NT2/D1 (cell line): Measurements from ENCODE around the gene LRRC18.

Source experiments
- DNase-seq: peaks from one replicate; pipeline ENCODE4 v3.0.0-alpha.2; 2011; ENCODE audit warnings: low read depth, low spot score
- H3K27me3 ChIP-seq: 2 replicates; pipeline ENCODE4 v1.6.0; 2011; ENCODE audit warnings: mild to moderate bottlenecking; ENCODE audit not compliant: insufficient read length, insufficient read depth
- H3K36me3 ChIP-seq: 2 replicates; pipeline ENCODE4 v1.6.1; 2011; ENCODE audit warnings: mild to moderate bottlenecking, low read length, mixed read lengths; ENCODE audit not compliant: insufficient read depth, insufficient read length
- H3K4me1 ChIP-seq: 2 replicates; pipeline ENCODE4 v1.5.1; 2011; ENCODE audit not compliant: insufficient read depth, insufficient read length
- H3K4me3 ChIP-seq: 2 replicates; pipeline ENCODE4 v1.5.1; 2011; ENCODE audit warnings: low read depth; ENCODE audit not compliant: insufficient read length
- H3K9ac ChIP-seq: 2 replicates; pipeline ENCODE4 v1.6.0; 2011; ENCODE audit warnings: low read depth; ENCODE audit not compliant: insufficient read length
- H3K9me3 ChIP-seq: 2 replicates; pipeline ENCODE4 v1.5.1; 2011; ENCODE audit warnings: mild to moderate bottlenecking, low read length; ENCODE audit not compliant: insufficient read depth
- SUZ12 ChIP-seq: IDR thresholded peaks from 2 replicates; pipeline ENCODE4 v1.6.1; 2011; ENCODE audit not compliant: insufficient read length, insufficient read depth; ENCODE audit errors: extremely low read depth
- YY1 ChIP-seq: IDR thresholded peaks from 2 replicates; pipeline ENCODE4 v1.6.1; 2011; ENCODE audit not compliant: insufficient read length, insufficient read depth
- ZNF274 ChIP-seq: IDR thresholded peaks from 2 replicates; pipeline ENCODE4 v1.6.1; 2011; ENCODE audit warnings: mild to moderate bottlenecking, low read depth, low read length

Gene LRRC18

GRCh38 chr10:48926764-48927540 is 12.7 kb downstream of the LRRC18 start:
- DNase-seq, result no peak
- H3K9me3 ChIP-seq, result no peaks in the 10 kb centered on the region
- no peak overlapping the region for H3K9ac ChIP-seq
- H3K36me3 ChIP-seq, result no peaks in the 10 kb centered on the region
- no peaks in the 10 kb centered on the region for H3K4me1 ChIP-seq
- TF ChIP-seq SUZ12 (no peak), ZNF274 (no peak), YY1 (no peak)
- no peaks in the 10 kb centered on the region for H3K27me3 ChIP-seq
- H3K4me3 ChIP-seq, result no peak overlapping the region

- Histone ChIP-seq H3K4me3 (no peak overlapping the region), H3K36me3 (no peaks in the 10 kb centered on the region), H3K4me1 (no peaks in the 10 kb centered on the region), H3K9me3 (no peaks in the 10 kb centered on the region), H3K9ac (no peak overlapping the region), H3K27me3 (no peaks in the 10 kb centered on the region)
- TF ChIP-seq YY1 (no peak), ZNF274 (no peak)
- DNase-seq, result no peak
These were observed 13.4 kb downstream of the LRRC18 start for GRCh38 chr10:48926255-48926654.

DNA sequence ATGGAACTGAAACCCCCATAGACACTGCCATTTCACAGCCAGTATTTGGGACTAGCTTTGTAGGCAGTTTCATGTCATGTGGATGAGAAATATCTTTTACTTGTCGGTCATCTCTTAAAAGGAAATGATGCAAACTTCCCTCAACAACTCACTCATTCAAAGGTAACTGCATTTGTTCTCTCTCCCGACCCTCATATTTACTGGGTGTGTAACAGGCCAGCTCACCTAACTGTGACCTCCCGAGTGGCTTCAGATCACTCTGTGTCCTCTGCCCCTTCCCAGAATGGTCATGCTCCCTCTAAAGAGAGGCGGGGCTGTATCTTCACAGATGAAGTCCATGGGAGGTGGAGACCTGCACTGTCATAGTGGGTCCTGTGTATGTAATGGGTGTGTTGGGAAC is 14.7 kb downstream of the LRRC18 start:
- no peaks in the 10 kb centered on the region for H3K4me1 ChIP-seq
- DNase-seq, result no peak
- no peak overlapping the region for H3K4me3 ChIP-seq
- no peak for TF ChIP-seq SUZ12
- no peak for TF ChIP-seq YY1
- TF ChIP-seq ZNF274, result no peak
- no peak overlapping the region for H3K9ac ChIP-seq
- H3K27me3 ChIP-seq, result no peaks in the 10 kb centered on the region
- H3K9me3 ChIP-seq, result no peaks in the 10 kb centered on the region
- H3K36me3 ChIP-seq, result no peaks in the 10 kb centered on the region

- H3K4me3 ChIP-seq, result no peak overlapping the region
- TF ChIP-seq ZNF274, result no peak
- TF ChIP-seq YY1, result no peak
- no peak for TF ChIP-seq SUZ12
- no peaks in the 10 kb centered on the region for H3K9me3 ChIP-seq
- DNase-seq, result no peak
- H3K9ac ChIP-seq, result no peak overlapping the region
- no peaks in the 10 kb centered on the region for H3K36me3 ChIP-seq
- H3K27me3 ChIP-seq, result no peaks in the 10 kb centered on the region
- H3K4me1 ChIP-seq, result no peaks in the 10 kb centered on the region
These were observed 15.9 kb downstream of the LRRC18 start for GRCh38 chr10:48923748-48924147.

GRCh38 chr10:48913674-48914073 is 26.0 kb downstream of the LRRC18 start:
- TF ChIP-seq SUZ12 (no peak), YY1 (no peak), ZNF274 (no peak)
- no peaks in the 10 kb centered on the region for H3K27me3 ChIP-seq
- no peaks in the 10 kb centered on the region for H3K36me3 ChIP-seq
- no peak overlapping the region for H3K4me3 ChIP-seq
- H3K4me1 ChIP-seq, result no peaks in the 10 kb centered on the region
- DNase-seq, result no peak
- no peak overlapping the region for H3K9ac ChIP-seq
- no peaks in the 10 kb centered on the region for H3K9me3 ChIP-seq

DNA sequence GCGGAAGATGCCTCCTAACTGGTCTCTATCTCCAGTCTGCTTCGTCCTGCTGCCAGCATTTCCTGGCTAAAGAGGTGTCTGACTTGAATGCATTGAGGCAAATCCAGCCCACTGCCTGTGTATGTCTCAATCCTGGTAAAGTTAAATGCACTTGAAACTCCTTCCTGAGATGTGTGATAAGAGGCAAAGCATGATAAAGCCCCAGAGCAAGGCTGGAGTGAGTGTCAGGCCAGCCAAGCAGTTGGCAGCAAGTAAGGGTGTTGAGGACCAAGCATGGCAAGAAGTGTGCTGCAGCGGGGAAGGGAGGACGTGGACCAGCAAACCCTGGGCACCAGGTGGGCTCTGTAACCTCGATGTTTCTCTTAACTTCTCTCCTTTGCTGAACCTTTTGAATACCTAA is 29.1 kb downstream of the LRRC18 start:
- H3K27me3 ChIP-seq, result no peaks in the 10 kb centered on the region
- no peaks in the 10 kb centered on the region for H3K36me3 ChIP-seq
- H3K9ac ChIP-seq, result no peak overlapping the region
- H3K9me3 ChIP-seq, result no peaks in the 10 kb centered on the region
- no peak overlapping the region for H3K4me3 ChIP-seq
- H3K4me1 ChIP-seq, result no peaks in the 10 kb centered on the region
- no peak for DNase-seq
- TF ChIP-seq YY1 (no peak), ZNF274 (no peak), SUZ12 (no peak)

DNA sequence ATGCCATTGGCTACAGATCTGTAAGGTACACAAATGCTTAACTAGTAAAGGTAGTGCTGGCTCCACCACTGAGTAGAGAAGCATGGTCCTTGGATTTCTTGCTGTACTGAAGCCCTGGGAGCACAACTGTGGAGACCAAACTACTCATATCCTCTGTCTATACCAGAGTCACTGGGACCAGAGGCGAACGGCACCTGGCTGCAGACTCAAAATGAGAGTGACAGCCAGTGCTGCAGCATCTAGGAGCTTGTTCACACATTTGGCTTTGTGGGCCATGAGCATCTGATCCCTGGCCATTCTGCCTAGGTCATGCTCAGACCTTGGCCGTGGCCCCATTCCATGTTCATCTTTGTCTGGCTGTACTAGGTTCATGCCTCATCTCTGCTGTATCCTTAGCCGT is 31.9 kb downstream of the LRRC18 start:
- H3K27me3 ChIP-seq, result no peaks in the 10 kb centered on the region
- DNase-seq, result no peak
- H3K36me3 ChIP-seq, result no peaks in the 10 kb centered on the region
- no peak overlapping the region for H3K9ac ChIP-seq
- H3K9me3 ChIP-seq, result no peaks in the 10 kb centered on the region
- TF ChIP-seq SUZ12 (no peak), ZNF274 (no peak), YY1 (no peak)
- no peaks in the 10 kb centered on the region for H3K4me1 ChIP-seq
- no peak overlapping the region for H3K4me3 ChIP-seq

DNA sequence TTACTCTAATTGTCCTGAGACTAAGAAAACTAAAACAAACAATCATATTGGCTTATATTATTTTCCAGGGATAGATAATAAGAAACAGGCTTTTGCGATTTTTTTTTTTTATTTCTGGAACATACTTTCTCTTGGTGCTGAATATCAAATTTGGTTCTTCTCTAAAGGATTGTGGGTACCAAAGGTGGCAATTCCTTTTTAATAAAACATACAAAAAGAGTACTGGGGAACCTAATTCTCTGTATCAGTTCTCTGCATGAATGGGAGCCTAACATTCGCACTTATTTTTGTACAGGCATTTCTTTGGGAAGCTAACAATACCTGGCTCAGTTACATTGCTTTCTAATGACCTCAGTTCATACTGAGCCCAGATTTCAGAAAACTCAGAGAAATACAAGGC is 32.8 kb downstream of the LRRC18 start:
- H3K9me3 ChIP-seq, result no peaks in the 10 kb centered on the region
- no peaks in the 10 kb centered on the region for H3K36me3 ChIP-seq
- H3K27me3 ChIP-seq, result no peaks in the 10 kb centered on the region
- H3K4me1 ChIP-seq, result no peaks in the 10 kb centered on the region
- TF ChIP-seq YY1 (no peak), ZNF274 (no peak), SUZ12 (no peak)
- no peak overlapping the region for H3K4me3 ChIP-seq
- no peak overlapping the region for H3K9ac ChIP-seq
- no peak for DNase-seq
